HL-60/S4 (cell line): ENCODE data around the gene ATF6B.
"Not testable (repeated sequence)": the region's sequence is repeated elsewhere in the genome, so short reads cannot be mapped to it uniquely, and the experiment has no call there.

Experiments
- in situ Hi-C: fragments of 300-500 bp; cut with MboI; formaldehyde crosslinking; loops from 2 replicates; pipeline ENCODE4 v1.14.3; 2022; ENCODE audit warnings: low sequenced_read_pairs

ATF6B gene

DNA sequence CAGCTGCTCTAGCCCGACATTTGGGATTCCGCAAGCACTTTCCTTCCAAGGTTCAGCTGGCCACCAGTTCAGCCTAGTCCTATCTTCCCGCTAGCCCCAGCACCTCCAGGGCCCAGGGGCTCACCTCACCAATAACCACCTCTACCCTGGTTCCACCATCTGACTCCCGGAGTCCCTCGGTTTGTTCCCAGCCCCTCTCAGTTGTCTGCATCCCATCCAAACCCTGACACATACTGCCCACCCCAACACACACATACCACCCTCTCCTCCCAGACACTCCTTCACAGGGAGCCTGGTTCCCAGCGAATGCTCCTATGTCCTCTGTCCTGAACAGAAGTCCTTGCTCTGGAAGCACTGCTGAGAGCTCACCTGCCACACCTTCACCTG is 19.3 kb downstream of the ATF6B start:
- in situ Hi-C loops, result no loop called here

DNA sequence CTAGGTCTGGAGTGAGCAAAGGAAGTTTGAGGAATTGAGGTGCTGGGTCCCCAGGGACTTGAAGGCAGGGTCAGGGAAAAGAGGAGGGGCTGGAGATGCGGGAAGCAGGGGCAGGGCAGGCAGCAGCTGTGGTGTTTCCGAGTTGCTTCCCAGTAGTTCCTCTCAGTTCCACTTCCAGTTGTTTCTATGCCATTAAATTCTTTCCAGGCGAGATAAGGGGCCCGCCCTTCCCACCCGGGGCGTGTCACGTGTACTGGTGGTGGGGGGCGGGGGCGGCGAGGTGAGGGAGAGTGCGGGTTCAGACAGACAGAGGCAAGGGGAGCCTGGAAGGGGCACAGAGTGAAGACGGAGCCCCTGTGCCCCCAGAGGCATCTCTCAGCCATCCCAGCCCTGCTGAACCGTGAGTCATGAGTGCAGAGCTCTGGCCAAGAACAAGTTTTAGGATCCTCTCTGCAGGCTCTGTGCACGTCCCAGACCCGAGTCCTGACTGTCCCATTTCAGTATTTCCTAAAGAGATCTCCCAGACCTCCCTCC is 19.9 kb downstream of the ATF6B start:
- in situ Hi-C loops, result no loop called here

DNA sequence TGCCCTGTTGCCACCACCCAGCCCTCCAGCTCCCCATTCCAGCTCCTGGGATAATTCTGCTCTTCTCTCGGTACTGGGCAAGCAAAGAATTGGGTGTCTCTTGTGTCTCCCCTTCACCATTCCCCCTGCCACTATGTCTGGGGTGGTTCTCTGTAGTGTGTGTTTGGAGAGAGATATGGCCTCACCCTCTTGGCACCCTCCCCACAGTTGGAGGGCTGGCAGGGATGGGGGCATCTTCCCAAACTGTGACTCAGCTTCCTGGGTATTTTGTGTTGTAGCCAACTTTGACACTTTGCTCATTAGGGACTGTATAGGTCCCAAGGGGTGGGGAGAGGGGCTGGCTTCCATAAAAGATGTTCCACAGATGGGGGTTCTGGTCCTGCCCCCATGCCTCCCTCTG is 20.6 kb downstream of the ATF6B start:
- in situ Hi-C loops, result no loop called here

DNA sequence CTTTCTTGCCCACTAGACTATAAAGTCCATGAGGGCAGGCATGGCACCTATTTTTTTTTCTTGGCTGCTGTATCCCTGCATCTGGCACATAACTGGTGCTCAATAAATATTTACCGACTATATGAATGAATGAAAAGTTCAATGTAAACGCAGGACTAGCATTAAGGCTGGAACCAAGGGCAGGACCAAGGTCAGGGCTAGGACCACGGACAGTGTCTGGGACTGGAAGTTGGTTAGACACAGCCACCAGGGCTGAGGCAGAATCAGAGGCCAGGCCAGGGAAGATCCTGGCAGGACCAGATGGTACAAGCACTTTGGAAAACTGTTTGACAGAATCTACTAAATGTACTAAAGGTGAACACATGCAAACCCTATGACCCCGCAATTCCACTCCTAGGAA is 22.6 kb downstream of the ATF6B start:
- in situ Hi-C loops, result no loop called here

DNA sequence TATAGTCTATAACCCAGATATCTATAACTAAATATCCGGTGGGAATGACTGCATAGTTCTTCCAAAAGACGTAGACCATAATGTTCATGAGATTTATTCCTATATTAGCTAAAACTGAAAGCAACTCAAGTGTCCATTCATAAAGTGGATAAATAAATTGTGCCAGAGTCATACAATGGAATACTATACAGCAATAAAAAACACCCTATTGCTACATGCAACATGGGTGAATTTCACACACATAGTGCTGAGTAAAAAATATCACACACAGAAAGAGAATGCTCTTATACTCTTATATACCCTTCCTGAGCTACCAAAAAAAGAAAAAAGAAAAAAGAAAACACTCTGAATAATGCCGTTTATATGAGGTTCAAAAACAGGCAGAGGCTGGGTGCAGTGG is 25.8 kb downstream of the ATF6B start:
- in situ Hi-C loops, result no loop called here

DNA sequence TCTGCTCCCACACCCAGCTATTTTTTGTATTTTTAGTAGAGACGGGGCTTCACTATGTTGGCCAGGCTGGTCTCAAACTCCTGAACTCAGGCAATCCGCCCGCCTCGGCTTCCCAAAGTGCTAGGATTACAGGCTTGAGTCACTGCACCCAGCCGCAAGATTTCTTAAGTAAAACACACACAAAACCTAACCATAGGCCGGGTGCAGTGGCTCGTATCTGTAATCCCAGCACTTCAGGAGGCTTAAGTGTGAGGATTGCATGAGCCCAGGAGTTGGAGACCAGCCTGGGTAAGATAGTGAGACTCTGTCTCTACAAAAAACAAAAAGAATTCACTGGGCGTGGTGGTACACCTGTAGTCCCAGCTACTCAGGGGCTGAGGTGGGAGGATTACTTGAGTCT is 27.8 kb downstream of the ATF6B start:
- in situ Hi-C loops, result not testable (repeated sequence)

DNA sequence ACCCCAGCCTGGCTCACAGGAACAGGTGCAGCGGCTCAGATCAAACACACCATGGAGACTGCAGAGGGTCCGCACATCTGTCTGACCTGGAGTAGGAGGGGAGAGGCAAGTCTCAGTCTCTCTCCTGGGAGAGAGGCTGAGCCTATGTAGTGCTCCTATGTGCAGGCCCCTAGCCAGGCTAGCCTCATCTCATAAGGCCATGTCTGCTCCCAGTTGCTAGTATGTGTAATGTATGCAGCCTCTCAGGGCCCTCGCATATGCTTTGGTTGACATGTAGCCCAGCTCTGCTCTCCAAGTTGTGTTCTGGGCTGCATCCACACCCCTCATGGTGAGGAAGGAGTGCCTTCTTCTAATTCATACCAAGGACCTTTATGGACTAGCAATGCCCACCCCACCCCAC is 30.7 kb downstream of the ATF6B start:
- in situ Hi-C loops, result loop anchor here (25.0 kb wide), 1 partner anchor 690 kb away; no protein-coding TSS in a partner anchor

DNA sequence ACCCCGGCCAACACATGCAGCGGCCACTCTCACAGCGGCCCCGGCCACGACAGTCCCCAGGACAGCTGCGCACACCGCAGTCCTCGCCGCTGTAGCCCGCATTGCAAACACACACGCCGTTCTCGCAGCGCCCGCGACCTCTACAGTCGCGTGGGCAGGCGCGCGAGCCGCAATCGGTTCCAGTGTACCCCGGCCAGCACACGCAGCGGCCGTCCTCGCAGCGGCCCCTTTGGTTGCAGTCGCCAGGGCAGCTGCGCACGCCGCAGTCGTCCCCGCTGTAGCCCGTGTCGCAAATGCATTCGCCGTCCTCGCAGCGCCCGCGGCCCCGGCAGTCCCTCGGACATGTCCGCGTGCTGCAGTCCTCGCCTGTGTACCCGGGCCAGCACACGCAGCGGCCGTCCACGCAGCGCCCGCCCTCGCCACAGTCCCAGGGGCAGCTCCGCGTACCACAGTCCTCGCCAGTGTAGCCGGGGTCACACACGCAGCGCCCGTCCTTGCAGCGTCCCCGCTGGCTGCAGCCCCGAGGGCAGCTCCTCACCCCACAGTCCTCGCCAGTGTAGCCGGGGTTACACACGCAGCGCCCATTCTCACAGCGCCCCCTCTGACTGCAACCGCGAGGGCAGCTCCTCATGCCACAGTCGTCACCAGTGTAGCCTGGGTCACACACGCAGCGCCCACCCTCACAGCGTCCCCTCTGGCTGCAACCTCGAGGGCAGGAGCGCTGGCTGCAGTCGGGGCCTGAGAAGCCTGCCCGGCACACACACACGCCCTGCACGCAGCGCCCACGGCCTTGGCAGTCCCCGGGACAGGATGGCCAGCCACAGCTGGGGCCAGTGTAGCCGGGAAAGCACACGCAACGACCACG is 31.4 kb downstream of the ATF6B start:
- in situ Hi-C loops, result loop anchor here (25.0 kb wide), 1 partner anchor 691 kb away; no protein-coding TSS in a partner anchor

DNA sequence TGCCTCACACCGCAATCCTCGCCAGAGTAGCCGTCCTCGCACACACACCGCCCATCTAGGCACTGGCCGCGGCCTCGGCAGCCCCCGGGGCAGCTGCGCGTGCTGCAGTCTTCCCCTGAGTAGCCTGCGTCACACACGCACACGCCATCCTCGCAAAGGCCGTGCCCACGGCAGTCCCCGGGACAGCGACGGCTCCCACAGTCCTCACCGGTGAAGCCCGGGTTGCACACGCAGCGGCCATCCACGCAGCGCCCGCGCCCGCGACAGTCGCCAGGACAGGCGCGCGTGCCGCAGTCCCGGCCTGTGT is 32.0 kb downstream of the ATF6B start:
- in situ Hi-C loops, result loop anchor here (25.0 kb wide), 1 partner anchor 691 kb away; no protein-coding TSS in a partner anchor

DNA sequence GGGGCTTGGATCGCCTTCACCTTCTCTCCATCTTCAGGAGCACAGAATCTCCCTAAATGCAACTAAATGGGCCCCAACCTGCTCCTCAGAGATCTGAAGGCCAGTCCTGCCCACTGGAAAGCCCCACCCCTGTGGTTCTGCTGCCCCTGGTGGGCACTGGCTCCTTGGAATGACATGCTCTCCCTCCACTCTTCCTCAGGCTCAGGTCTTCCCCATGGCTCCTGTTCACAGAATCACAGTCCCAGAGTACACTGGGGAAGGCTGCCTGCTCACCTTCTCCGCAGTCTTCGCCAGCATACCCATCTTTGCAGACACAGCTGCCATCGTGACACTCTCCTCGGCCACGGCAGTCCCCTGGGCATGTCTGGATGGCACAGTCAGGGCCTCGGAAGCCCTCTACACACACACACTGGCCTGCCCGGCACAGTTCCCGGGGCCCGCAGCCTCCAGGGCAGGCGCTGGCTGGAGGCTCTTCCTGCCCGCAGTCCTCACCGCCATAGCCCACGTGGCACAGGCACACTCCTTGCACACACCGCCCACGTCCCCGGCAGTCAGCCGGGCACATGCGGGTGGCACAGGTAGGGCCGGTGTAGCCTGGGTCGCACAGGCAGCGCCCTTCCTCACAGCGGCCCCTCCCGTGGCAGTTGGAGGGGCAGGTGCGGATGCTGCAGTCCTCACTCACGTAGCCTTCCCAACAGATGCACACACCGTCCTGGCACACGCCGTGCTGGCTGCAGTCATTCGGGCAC is 32.5 kb downstream of the ATF6B start:
- in situ Hi-C loops, result loop anchor here (25.0 kb wide), 1 partner anchor 692 kb away; no protein-coding TSS in a partner anchor

DNA sequence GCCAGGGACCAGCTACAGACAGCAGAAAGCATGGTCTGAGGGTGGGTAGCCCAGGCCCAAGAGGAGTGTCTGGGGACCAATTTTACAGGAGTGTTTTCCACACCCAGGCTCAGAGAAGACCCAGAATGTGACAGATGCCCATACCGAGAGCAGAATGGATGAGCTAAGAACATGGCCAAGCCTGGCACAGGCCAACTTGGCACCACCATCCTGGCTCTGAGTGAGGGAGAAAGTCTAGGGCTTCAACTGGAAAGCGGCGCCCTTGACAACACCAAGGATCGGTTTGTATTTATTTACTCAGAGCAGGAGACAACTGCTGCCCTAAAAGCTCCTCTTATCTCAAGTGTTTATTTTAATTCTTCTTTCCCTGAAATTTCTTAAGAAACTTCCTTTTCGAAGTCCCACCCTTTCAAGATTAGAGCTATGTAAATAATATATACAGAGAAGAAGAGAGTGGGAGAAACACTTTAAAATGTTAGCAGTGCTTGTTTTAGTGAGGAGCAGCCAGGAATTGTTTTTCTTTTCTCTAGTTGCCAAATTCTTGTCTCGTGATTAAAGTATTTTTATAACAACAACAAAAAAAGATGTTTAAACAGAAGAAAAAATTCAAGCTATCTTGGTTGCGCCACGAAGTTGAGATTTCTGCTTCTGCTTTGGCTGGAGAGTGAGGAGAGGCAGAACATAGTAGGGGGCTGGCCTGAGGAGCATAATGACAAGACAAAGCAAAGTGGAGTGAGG is 35.1 kb downstream of the ATF6B start:
- in situ Hi-C loops, result loop anchor here (25.0 kb wide), 1 partner anchor 694 kb away; no protein-coding TSS in a partner anchor

DNA sequence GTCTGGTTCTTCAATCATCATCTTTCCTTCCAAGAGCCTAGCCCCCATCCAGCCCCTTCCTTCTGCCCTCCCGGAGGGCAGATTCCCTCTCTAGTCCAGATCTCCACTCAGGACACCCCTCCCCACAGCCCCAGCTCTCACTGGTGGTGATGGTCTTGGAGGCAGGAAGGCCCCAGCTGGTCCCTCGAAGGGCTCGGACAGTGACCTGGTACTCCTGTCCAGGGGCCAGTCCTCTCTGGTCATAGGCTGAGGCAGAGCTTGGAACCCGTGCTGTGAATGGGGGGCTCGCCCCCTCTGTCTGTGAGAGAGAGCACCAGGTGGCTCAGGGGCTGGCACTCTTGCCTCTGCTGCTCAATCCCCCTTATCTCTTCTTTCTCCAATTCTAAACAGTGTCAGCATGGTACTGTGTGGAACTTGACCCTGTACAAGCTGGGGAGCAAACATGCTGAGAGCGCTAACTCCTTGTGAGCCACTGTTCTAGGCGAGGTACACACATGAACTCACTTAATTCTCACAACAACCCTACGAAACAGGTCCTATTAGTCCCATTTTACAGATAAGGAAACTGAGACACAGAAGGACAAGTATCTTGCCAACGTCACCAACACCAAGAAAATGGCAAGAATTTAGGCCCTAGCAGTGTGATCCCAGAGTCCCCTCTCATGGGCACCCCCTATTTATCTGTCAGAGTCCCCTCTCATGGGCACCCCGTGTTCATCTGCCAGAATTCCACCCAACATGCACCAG is 38.8 kb downstream of the ATF6B start:
- in situ Hi-C loops, result loop anchor here (25.0 kb wide), 1 partner anchor 698 kb away; no protein-coding TSS in a partner anchor

DNA sequence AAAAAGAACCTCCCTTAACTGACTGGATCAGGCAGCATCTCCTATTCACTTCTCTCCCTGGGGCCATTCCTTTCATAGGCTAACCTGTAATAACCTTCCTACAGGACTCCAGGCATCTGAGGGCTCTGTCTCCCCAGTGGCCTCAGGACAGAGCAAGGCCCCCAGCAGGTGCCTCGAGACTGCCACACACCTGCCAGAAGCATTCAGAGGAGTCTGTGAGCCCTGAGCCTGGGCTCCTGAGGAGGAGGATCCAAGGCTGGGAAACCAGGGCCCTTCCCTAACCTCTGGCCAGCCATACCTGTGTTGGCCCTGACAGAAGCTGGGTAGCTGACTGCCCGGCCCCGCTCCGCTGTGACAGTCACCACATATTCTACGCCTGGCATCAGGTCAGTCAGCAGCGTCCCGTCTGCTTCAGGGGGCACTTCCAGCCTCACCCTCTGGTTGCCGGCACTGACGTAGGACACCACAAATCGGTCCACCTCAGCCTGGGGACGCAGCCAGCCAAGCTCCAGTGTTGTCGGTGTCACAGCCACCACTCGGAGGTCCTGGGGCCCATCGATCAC is 39.5 kb downstream of the ATF6B start:
- in situ Hi-C loops, result loop anchor here (25.0 kb wide), 1 partner anchor 699 kb away; no protein-coding TSS in a partner anchor

DNA sequence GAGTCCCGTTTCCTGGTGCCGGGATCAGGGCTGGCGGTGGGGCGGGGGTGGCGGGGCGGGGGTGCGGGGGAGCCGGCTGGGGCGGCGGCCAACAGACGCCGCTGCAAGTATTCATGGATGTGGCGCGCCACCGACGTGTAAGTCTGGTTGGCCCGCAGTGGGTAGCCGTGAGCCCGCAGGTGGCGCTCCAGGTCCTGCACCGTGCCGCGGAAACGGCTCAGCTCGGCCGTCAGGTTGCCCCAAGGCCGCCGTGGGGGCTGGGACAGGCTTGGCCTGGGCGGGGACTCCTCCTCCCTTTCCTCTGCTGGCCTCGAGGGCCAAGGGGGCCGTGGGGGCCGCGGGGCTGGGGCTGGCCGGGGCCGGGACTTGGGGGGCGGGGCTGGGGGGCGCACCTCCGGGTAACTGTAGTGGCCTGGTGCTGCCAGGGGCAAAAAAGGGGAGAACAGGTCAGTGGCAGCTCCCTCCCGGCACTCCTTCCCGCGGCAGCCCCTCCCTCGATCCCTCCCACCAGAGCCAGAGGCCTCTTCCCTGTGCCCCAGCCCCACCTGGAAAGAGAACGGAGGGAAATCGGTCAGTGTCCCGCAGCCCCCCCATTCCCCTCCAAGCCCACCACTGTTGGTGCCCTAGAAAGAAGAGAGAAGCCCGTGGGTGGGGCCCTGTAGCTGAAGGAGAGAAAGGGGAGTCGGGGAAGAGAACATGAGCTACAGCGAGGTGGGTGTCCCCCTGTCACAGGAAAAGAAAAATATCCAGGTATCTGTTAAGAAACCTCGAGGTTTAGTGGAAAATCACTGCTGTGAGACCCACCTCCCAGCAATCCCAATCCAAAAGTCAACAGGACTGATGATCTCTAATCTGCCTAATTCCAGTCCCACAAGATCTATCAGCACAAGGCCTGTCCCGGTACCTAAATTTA is 40.2 kb downstream of the ATF6B start:
- in situ Hi-C loops, result loop anchor here (25.0 kb wide), 1 partner anchor 699 kb away; no protein-coding TSS in a partner anchor

DNA sequence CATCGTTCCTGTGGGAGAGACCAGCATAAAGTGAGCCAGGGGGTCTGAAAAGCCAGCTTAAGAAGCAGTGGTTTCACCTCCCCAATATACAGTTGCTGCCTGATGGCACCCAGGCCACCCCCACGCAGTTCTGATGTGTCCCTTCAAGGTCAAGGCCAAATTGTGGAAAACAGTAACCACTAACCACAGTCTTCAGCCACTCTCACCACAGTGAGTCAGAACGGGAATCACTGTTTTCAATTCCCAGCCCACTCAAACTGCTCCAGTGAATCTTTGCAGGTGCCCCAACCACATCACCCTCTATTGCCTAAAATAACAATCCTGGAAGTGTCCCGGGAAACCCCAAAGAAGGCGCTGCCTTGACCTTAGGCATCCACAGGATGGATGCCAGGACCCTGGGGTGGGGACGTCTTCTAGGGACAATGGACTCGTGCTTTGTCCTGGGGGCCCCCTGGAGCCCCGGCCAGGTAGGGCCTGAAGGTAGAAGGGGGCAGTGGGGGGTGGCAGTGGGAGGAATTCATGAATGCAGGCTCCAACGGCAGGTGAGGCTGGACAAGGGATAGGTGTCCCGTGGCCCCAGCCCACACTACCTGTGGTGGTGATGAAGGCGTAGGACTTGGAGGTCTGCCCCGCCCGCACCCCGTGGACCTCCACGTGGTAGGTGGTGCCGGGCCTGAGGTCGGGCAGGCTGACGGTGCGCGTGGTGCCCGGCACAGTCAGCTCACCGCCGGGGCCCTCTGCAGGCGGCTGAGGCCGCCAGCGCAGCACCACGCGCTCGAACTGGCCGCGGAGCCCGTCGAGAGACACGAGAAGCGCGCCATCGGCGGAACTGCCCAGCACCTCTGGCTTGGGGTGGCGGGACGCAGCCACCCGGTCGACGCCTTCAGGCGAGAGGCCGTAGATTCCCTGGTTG is 41.1 kb downstream of the ATF6B start:
- in situ Hi-C loops, result loop anchor here (25.0 kb wide), 1 partner anchor 700 kb away; no protein-coding TSS in a partner anchor

DNA sequence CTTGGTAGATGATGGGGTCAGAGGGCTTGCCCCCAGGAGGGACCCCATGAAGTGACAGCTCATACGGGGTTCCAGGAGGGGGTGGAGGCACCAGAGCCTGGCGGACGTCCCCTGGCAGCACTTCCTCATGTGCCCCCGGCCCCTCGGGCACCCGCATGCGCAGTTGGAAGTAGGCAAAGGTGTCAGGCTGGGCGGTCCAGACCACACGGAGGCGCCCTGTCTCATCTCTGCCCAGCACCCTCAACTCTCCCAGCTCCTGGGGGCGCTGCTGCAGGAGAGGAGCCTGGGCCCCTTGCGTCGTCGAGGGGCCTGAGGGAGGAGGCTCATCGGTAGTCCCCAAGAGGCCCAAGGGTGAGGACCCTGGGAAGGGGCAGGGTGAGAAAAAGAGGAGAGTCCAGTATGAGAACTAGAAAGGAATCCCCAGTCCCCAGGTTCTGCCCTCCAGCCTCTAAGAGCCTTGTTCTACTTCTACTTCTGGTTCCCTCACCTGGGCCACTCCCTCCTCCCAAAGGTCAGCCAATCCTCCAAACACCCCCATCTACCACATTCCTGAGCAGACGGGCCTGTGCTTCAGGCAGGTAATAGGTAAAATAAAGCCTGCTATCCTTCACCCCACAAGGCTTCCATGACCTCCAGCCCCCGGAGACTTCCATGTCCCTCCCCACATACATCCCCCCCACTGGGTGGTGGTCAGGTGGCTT is 42.1 kb downstream of the ATF6B start:
- in situ Hi-C loops, result loop anchor here (25.0 kb wide), 1 partner anchor 701 kb away; no protein-coding TSS in a partner anchor

DNA sequence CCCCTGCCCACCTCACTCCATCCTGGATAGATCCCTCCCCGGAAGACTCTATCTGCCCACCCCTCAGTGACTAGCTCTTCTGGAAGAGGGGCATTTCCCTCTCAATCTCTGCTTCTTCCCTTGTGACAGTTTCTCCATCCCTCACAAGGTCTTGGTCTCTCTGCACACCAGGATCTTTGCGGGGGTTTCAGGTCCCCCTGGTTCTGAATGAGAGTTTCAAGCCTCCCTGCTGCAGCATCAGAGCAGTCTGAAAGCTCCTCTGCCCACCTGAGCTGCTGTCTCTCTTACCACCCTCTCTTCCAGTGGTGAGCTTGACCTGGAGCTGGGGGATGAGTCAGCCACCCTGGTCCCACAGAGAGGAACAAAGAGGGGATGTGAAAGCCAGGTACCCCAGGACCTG is 43.3 kb downstream of the ATF6B start:
- in situ Hi-C loops, result loop anchor here (25.0 kb wide), 1 partner anchor 703 kb away; no protein-coding TSS in a partner anchor
